ENCODE data around the gene SLC9A2.

SLC9A2 gene

GRCh38 chr2:102594445-102595016 lies 24.8 kb upstream of the SLC9A2 start:
- Histone ChIP-seq H3K36me3 (ENCODE audit: control insufficient read depth, insufficient read depth, low read length) (no peaks in the 10 kb centered on the region), H3K9me3 (ENCODE audit: control insufficient read depth, low read length) (no peaks in the 10 kb centered on the region), H3K4me1 (ENCODE audit: control insufficient read depth, insufficient read depth, low read length) (peaks cover 21% of the 10 kb centered on the region), H3K9ac (ENCODE audit: low read length) (no peak overlapping the region), H3K27me3 (ENCODE audit: control insufficient read depth, insufficient read depth, low read length) (no peaks in the 10 kb centered on the region), H3K4me3 (ENCODE audit: low read length) (no peak overlapping the region)

GRCh38 chr2:102597788-102598187 lies 21.6 kb upstream of the SLC9A2 start:
- H3K4me1 ChIP-seq (ENCODE audit: control insufficient read depth, insufficient read depth, low read length) = peaks cover 9% of the 10 kb centered on the region
- H3K9ac ChIP-seq (ENCODE audit: low read length) = no peak overlapping the region
- H3K9me3 ChIP-seq (ENCODE audit: control insufficient read depth, low read length) = no peaks in the 10 kb centered on the region
- H3K4me3 ChIP-seq (ENCODE audit: low read length) = no peak overlapping the region
- H3K27me3 ChIP-seq (ENCODE audit: control insufficient read depth, insufficient read depth, low read length) = no peaks in the 10 kb centered on the region
- H3K36me3 ChIP-seq (ENCODE audit: control insufficient read depth, insufficient read depth, low read length) = no peaks in the 10 kb centered on the region

GRCh38 chr2:102599486-102599885 lies 19.9 kb upstream of the SLC9A2 start:
- H3K36me3 ChIP-seq (ENCODE audit: control insufficient read depth, insufficient read depth, low read length) = no peaks in the 10 kb centered on the region
- H3K9me3 ChIP-seq (ENCODE audit: control insufficient read depth, low read length) = no peaks in the 10 kb centered on the region
- no peaks in the 10 kb centered on the region for H3K27me3 ChIP-seq (ENCODE audit: control insufficient read depth, insufficient read depth, low read length)
- no peak overlapping the region for H3K4me3 ChIP-seq (ENCODE audit: low read length)
- peaks cover 7% of the 10 kb centered on the region for H3K4me1 ChIP-seq (ENCODE audit: control insufficient read depth, insufficient read depth, low read length)
- H3K9ac ChIP-seq (ENCODE audit: low read length) = no peak overlapping the region

- H3K36me3 ChIP-seq (ENCODE audit: control insufficient read depth, insufficient read depth, low read length) = no peaks in the 10 kb centered on the region
- H3K27me3 ChIP-seq (ENCODE audit: control insufficient read depth, insufficient read depth, low read length) = no peaks in the 10 kb centered on the region
- no peak overlapping the region for H3K9ac ChIP-seq (ENCODE audit: low read length)
- H3K4me3 ChIP-seq (ENCODE audit: low read length) = no peak overlapping the region
- no peaks in the 10 kb centered on the region for H3K9me3 ChIP-seq (ENCODE audit: control insufficient read depth, low read length)
- peaks cover 13% of the 10 kb centered on the region for H3K4me1 ChIP-seq (ENCODE audit: control insufficient read depth, insufficient read depth, low read length)
Observed at GRCh38 chr2:102601730-102602129, 17.6 kb upstream of the SLC9A2 start.

GRCh38 chr2:102603904-102604303 lies 15.4 kb upstream of the SLC9A2 start:
- Histone ChIP-seq H3K4me3 (ENCODE audit: low read length) (no peak overlapping the region), H3K27me3 (ENCODE audit: control insufficient read depth, insufficient read depth, low read length) (no peaks in the 10 kb centered on the region), H3K9me3 (ENCODE audit: control insufficient read depth, low read length) (no peaks in the 10 kb centered on the region), H3K36me3 (ENCODE audit: control insufficient read depth, insufficient read depth, low read length) (no peaks in the 10 kb centered on the region), H3K9ac (ENCODE audit: low read length) (no peak overlapping the region), H3K4me1 (ENCODE audit: control insufficient read depth, insufficient read depth, low read length) (peaks cover 13% of the 10 kb centered on the region)

GRCh38 chr2:102604769-102605168 lies 14.6 kb upstream of the SLC9A2 start:
- H3K4me3 ChIP-seq (ENCODE audit: low read length) = no peak overlapping the region
- peaks cover 13% of the 10 kb centered on the region for H3K4me1 ChIP-seq (ENCODE audit: control insufficient read depth, insufficient read depth, low read length)
- no peak overlapping the region for H3K9ac ChIP-seq (ENCODE audit: low read length)
- no peaks in the 10 kb centered on the region for H3K27me3 ChIP-seq (ENCODE audit: control insufficient read depth, insufficient read depth, low read length)
- no peaks in the 10 kb centered on the region for H3K36me3 ChIP-seq (ENCODE audit: control insufficient read depth, insufficient read depth, low read length)
- H3K9me3 ChIP-seq (ENCODE audit: control insufficient read depth, low read length) = no peaks in the 10 kb centered on the region

- no peak overlapping the region for H3K9ac ChIP-seq (ENCODE audit: low read length)
- no peaks in the 10 kb centered on the region for H3K27me3 ChIP-seq (ENCODE audit: control insufficient read depth, insufficient read depth, low read length)
- H3K36me3 ChIP-seq (ENCODE audit: control insufficient read depth, insufficient read depth, low read length) = no peaks in the 10 kb centered on the region
- no peaks in the 10 kb centered on the region for H3K9me3 ChIP-seq (ENCODE audit: control insufficient read depth, low read length)
- H3K4me1 ChIP-seq (ENCODE audit: control insufficient read depth, insufficient read depth, low read length) = peaks cover 13% of the 10 kb centered on the region
- H3K4me3 ChIP-seq (ENCODE audit: low read length) = no peak overlapping the region
Observed at GRCh38 chr2:102606353-102606752, 13.0 kb upstream of the SLC9A2 start.

- Histone ChIP-seq H3K4me1 (ENCODE audit: control insufficient read depth, insufficient read depth, low read length) (peaks cover 7% of the 10 kb centered on the region), H3K9me3 (ENCODE audit: control insufficient read depth, low read length) (no peaks in the 10 kb centered on the region), H3K9ac (ENCODE audit: low read length) (no peak overlapping the region), H3K27me3 (ENCODE audit: control insufficient read depth, insufficient read depth, low read length) (peaks cover 9% of the 10 kb centered on the region), H3K36me3 (ENCODE audit: control insufficient read depth, insufficient read depth, low read length) (no peaks in the 10 kb centered on the region), H3K4me3 (ENCODE audit: low read length) (no peak overlapping the region)
Observed at GRCh38 chr2:102615620-102616436, 3.5 kb upstream of the SLC9A2 start.

- no peaks in the 10 kb centered on the region for H3K36me3 ChIP-seq (ENCODE audit: control insufficient read depth, insufficient read depth, low read length)
- peaks cover 9% of the 10 kb centered on the region for H3K27me3 ChIP-seq (ENCODE audit: control insufficient read depth, insufficient read depth, low read length)
- no peaks in the 10 kb centered on the region for H3K9me3 ChIP-seq (ENCODE audit: control insufficient read depth, low read length)
- H3K4me1 ChIP-seq (ENCODE audit: control insufficient read depth, insufficient read depth, low read length) = peaks cover 21% of the 10 kb centered on the region
- H3K4me3 ChIP-seq (ENCODE audit: low read length) = peak overlapping the region; percentile 23
- peak overlapping the region; percentile 50 for H3K9ac ChIP-seq (ENCODE audit: low read length)
Observed at GRCh38 chr2:102618452-102619413, 620 bp upstream of the SLC9A2 start.

- peaks cover 9% of the 10 kb centered on the region for H3K27me3 ChIP-seq (ENCODE audit: control insufficient read depth, insufficient read depth, low read length)
- no peaks in the 10 kb centered on the region for H3K36me3 ChIP-seq (ENCODE audit: control insufficient read depth, insufficient read depth, low read length)
- H3K9ac ChIP-seq (ENCODE audit: low read length) = peak overlapping the region; percentile 64
- peaks cover 21% of the 10 kb centered on the region for H3K4me1 ChIP-seq (ENCODE audit: control insufficient read depth, insufficient read depth, low read length)
- peak overlapping the region; percentile 66 for H3K4me3 ChIP-seq (ENCODE audit: low read length)
- no peaks in the 10 kb centered on the region for H3K9me3 ChIP-seq (ENCODE audit: control insufficient read depth, low read length)
Observed at GRCh38 chr2:102620332-102620731, 979 bp downstream of the SLC9A2 start.

GRCh38 chr2:102621630-102622029 lies 2.3 kb downstream of the SLC9A2 start:
- Histone ChIP-seq H3K27me3 (ENCODE audit: control insufficient read depth, insufficient read depth, low read length) (peaks cover 9% of the 10 kb centered on the region), H3K9ac (ENCODE audit: low read length) (no peak overlapping the region), H3K4me1 (ENCODE audit: control insufficient read depth, insufficient read depth, low read length) (peaks cover 14% of the 10 kb centered on the region), H3K4me3 (ENCODE audit: low read length) (no peak overlapping the region), H3K9me3 (ENCODE audit: control insufficient read depth, low read length) (no peaks in the 10 kb centered on the region), H3K36me3 (ENCODE audit: control insufficient read depth, insufficient read depth, low read length) (no peaks in the 10 kb centered on the region)

GRCh38 chr2:102622646-102623045 lies 3.3 kb downstream of the SLC9A2 start:
- H3K27me3 ChIP-seq (ENCODE audit: control insufficient read depth, insufficient read depth, low read length) = peaks cover 9% of the 10 kb centered on the region
- peak overlapping the region; percentile 44 for H3K9ac ChIP-seq (ENCODE audit: low read length)
- no peaks in the 10 kb centered on the region for H3K9me3 ChIP-seq (ENCODE audit: control insufficient read depth, low read length)
- no peaks in the 10 kb centered on the region for H3K36me3 ChIP-seq (ENCODE audit: control insufficient read depth, insufficient read depth, low read length)
- H3K4me1 ChIP-seq (ENCODE audit: control insufficient read depth, insufficient read depth, low read length) = peaks cover 14% of the 10 kb centered on the region
- H3K4me3 ChIP-seq (ENCODE audit: low read length) = peak overlapping the region; percentile 12
